GM12875 (cell line): Measurements from ENCODE around the gene KMT5C.

ENCODE experiments used
- H3K4me3 ChIP-seq: one replicate; pipeline ENCODE4 v1.5.1; 2011; ENCODE audit warnings: low read depth, low read length, control low read depth
- CTCF ChIP-seq: IDR thresholded peaks from 2 replicates; pipeline ENCODE4 v1.5.1; 2011; ENCODE audit warnings: low read depth, mild to moderate bottlenecking, control low read depth, inconsistent platforms, low read length, moderate library complexity, borderline replicate concordance; ENCODE audit not compliant: insufficient read depth

The KMT5C gene

GRCh38 chr19:55382013-55382412, 42.3 kb downstream of the KMT5C start:
- no peak overlapping the region for H3K4me3 ChIP-seq
- no peak for TF ChIP-seq CTCF

GRCh38 chr19:55382522-55383054, 42.9 kb downstream of the KMT5C start:
- peak overlapping the region; percentile 68 for H3K4me3 ChIP-seq

GRCh38 chr19:55383279-55384130, 43.8 kb downstream of the KMT5C start:
- peak overlapping the region; percentile 99 for H3K4me3 ChIP-seq
- TF ChIP-seq CTCF: peak; percentile 37; the same call in 1 of the 2 replicates

More at GRCh38 chr19:55382522-55383054, 42.9 kb downstream of the KMT5C start:
- TF ChIP-seq CTCF: no peak

- no peak for TF ChIP-seq CTCF
- H3K4me3 ChIP-seq: peak within 1 kb of the TSS; percentile 99
Observed at GRCh38 chr19:55384131-55384919, 44.6 kb downstream of the KMT5C start, which contains the start of gene TMEM238. Gene TMEM238, minus strand, starts transcription at chr19:55384292. Its CDS starts 33 bp downstream, at chr19:55384259.

- H3K4me3 ChIP-seq: peak overlapping the region; percentile 99
- TF ChIP-seq CTCF: no peak
Observed at GRCh38 chr19:55384920-55385723, 45.4 kb downstream of the KMT5C start.

- TF ChIP-seq CTCF: no peak
- H3K4me3 ChIP-seq: peak within 1 kb of the TSS; percentile 99
Observed at GRCh38 chr19:55385724-55386492, 46.2 kb downstream of the KMT5C start, which contains the start of gene RPL28. Gene RPL28, plus strand, starts transcription at chr19:55385932. Its CDS starts 426 bp downstream, at chr19:55386358.
